NCI-H128 (cell line): Measurements from ENCODE around the gene SC5D.

Source experiments
- DNase-seq: peaks from one replicate; lab custom pipeline; 2025; ENCODE audit not compliant: unreplicated experiment; lab: John Stamatoyannopoulos, UW

The SC5D gene

DNA sequence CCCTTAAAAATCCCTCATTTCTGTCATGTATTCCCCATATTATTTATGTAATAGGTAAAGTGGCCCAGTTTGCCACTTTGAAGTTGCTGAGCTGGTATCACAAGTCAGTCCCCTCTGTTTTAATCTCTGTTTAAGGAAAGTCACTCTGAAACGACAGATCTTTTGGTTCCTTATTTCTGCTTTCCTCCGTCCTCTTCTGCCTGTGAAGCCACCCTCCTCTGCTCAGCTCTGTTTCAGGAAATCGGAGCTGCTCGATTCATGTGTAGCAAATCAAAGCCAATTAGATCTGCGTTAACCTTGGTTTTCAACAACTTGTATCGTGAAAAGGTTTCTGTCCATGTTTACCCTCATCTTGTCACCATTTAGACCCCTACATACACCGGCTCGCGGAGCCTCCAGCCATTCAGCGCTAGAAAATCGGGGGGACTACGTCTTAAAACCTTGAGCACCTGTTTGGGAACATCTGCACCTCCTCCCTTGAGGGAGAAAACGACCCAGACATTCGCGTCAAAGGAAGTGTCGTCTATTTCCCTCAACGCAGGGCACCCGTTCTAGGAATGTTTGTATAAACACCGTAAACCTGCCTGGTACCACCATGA is 576 bp upstream of the SC5D start:
- DNase-seq, result peak; percentile 21

DNA sequence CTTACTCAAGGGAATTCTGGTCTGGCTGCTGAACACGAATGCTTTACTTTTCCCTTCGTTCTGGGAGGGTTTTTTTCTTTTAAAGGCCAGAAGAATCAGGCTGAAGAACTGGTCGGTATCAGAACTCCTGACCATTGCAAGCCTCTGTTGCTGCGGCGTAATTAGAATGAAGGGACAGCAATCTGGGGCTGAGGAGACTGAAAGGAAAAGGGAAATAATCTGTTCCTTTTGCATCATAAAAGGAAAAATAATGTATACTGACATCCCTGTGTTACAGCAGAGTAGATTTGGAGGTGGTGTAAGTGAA is 670 bp downstream of the SC5D start:
- no peak for DNase-seq

- DNase-seq, result no peak
Measured at GRCh38 chr11:121295246-121296029, 2.9 kb downstream of the SC5D start.

- no peak for DNase-seq
Measured at GRCh38 chr11:121297872-121298271, 5.3 kb downstream of the SC5D start.

DNA sequence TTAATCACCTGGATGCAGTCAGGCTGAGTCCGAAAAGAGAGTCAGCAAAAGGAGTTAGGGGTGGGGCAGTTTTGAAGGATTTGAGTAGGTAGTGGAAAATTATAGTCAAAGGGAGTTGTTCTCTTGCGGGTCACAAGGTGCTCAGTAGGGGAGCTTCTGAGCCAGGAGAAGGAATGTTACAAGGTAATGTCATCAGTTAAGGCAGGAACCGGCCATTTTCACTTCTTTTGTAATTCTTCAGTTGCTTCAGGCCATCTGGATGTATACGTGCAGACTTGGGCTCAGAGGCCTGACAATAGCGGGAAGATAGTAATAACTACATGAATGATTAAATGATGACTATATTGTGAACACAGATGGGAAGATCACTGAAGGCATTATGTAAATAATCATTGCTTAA is 6.2 kb downstream of the SC5D start:
- DNase-seq, result no peak

GRCh38 chr11:121299417-121299816 is 6.8 kb downstream of the SC5D start:
- no peak for DNase-seq

DNA sequence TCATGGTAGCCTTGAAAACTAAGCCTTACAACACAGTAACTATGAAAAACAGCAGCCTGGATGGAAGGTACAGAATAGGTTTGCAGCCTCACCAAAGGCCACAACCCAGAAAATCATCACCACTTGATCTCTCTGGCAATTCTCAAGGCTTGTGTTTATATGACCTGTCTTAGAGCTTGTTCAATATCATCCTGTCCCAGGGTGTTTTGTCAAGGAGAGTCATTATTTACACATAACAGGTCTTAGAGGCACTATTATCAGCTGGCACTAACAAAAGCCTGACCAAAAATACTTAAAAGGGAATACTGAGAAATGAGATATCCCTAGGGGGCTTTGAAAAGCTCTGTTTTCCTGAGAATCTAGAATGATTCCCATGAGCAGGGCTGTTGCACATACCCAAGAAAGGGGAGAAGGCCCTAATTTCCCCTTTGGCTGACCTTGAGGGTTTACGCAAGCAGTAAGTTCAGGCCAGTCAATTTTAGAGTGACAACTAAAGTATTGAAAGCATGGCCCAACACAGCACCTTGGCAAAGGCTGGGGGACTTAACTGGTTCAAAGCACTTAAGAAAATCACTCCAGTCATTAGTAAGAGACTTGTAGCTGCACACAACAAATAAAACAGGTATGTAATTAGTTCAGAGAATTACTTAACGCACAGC is 7.9 kb downstream of the SC5D start:
- DNase-seq, result no peak

GRCh38 chr11:121300972-121301699 is 8.6 kb downstream of the SC5D start:
- DNase-seq, result no peak

DNA sequence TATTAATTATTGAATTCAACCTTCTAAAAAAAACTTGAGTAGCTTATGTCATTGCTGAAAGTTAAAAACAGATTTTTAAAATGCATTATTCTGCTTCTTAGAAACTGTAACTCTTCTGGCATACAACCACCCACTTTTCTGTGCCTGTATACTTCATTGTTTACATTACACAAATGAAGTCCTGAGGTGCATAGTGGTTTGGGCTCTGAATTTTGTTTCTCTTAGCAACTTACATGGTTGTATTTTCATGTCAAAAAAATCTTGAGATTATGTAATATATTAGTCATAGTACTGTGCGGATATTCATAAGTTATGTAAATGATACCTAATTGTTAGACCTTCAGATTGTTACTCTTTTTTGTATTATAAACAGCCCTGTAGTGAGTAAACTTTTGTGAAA is 12.2 kb downstream of the SC5D start:
- no peak for DNase-seq

- no peak for DNase-seq
Measured at GRCh38 chr11:121308816-121309215, 16.2 kb downstream of the SC5D start.

DNA sequence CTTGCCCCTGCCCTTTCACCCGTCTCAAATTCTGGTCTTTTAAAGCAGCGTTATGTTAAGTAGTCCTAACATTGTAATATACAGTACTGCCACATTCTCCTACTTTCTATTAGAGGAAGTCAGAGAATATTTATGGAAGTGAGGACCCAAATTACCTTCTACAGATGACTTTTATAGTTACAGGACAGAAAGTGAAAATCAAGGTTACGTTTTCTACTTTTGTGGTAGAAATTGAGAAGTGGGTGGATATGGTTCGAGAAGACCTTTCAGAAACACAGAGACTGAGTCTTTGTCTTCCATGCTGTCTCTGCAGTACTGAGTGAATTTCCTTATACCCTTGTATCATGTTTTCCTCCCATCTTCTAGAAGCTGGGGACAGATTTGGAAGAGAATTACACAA is 17.1 kb downstream of the SC5D start:
- no peak for DNase-seq

DNA sequence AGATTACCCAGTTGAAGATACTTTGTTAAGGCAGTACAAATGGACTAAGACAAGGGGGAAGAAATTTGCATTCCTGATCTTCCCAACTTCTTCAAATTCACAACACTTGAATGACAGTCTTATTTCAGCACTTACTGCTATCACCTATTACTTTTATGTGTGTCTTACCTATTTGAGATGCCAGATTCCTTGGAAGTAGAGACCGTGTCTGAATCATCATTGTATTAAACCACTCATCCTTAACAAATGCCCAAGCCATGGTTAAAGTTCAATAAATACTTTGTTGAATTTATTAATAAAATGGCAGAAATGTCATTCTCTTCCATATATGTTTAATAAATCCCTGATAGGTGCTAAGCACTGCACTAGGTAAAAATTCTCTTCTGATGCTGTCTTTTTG is 18.3 kb downstream of the SC5D start:
- no peak for DNase-seq

GRCh38 chr11:121311373-121311772 is 18.8 kb downstream of the SC5D start:
- no peak for DNase-seq

- DNase-seq, result no peak
Measured at GRCh38 chr11:121312483-121312882, 19.9 kb downstream of the SC5D start.

- peak; percentile 13 for DNase-seq
Measured at GRCh38 chr11:121318848-121319834, 26.6 kb downstream of the SC5D start.

DNA sequence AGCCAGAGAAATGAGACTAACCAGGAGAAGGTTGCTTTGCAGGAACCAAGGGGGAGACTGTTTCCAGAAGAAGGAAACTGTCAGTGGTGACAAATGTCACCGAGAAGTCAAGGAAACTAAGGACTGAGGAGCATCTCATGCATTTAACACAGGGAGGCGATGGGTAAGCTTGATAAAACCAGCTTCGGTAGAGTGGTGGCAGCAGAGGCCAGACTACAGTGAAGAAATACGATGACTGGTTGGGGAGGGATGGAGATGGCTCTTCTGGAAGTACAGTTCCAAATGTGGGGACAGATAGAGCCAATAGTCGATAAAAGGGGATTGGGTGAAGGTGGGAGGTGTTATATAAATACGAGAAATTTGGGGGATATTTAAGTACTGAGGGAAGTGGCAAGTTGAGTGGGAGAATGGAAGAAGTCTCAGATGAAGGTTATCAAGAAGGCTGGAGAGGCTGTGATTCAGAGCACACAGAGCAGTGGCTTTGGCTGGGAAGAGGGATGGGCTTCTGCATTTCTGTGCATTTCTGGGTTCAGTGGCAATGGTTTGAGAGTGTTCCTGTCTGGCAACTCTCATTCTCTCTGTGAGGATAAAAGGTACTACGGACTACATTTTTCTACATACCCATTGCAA is 29.2 kb downstream of the SC5D start:
- DNase-seq, result no peak

GRCh38 chr11:121323046-121323607 is 30.6 kb downstream of the SC5D start:
- no peak for DNase-seq

- no peak for DNase-seq
Measured at GRCh38 chr11:121326230-121326629, 33.7 kb downstream of the SC5D start.

GRCh38 chr11:121327553-121327952 is 35.0 kb downstream of the SC5D start:
- no peak for DNase-seq
